NB4 (cell line): ENCODE data around the gene MLYCD.

Experiments used
- CTCF ChIP-seq: IDR thresholded peaks from one replicate; pipeline ENCODE4 v1.5.1; 2012; ENCODE audit warnings: low read depth, low read length
- MYC ChIP-seq: IDR thresholded peaks from 2 replicates; pipeline ENCODE4 v1.6.1; 2011; ENCODE audit warnings: low read depth, low read length
- POLR2A ChIP-seq: IDR thresholded peaks from 2 replicates; pipeline ENCODE4 v1.6.1; 2011; ENCODE audit warnings: mild to moderate bottlenecking; ENCODE audit not compliant: insufficient read length; ENCODE audit errors: extremely low read depth

DNA sequence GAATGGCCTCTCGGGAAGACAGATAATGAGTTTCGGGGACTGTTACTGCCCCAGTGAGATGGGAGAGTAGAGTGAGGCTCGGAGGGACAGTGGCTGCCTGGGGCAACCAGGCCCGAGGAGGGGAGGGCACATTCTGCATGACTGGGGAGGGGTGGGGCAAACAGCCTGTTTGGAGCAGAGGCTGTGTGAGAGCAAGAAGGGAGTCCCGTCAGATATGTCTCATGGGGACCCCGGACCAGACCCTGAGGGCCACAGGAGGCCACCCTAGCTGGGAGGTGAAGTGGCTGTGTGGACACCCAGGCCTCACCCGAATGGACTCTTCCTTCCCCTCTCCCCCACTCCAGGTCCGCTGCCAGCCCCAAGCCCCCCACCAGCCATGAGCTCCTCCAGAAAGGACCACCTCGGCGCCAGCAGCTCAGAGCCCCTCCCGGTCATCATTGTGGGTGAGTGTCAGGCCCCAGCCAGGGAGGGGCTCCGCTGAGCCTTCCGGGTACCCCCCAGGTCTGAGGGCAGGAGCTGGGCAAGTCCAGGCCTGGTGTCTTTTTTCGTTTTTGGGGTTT, 58.5 kb downstream of the MLYCD start:
- TF ChIP-seq CTCF, result no peak
- no peak for TF ChIP-seq POLR2A
- no peak for TF ChIP-seq MYC
